WTC11 (cell line): ENCODE data around the gene CAPZA3.

ENCODE experiments used
- CTCF ChIP-seq: fragments of 200-600 bp; IDR thresholded peaks from 2 replicates; pipeline ENCODE4 v1.8.0; 2022; ENCODE audit warnings: antibody characterized with exemption
- ELF4 ChIP-seq: sonication (generic); formaldehyde crosslinking; IDR thresholded peaks from 2 replicates; pipeline ENCODE4 v1.8.1; 2022; ENCODE audit warnings: low read depth, mild to moderate bottlenecking, moderate library complexity, missing genetic modification reagents
- PREB ChIP-seq: sonication (generic); formaldehyde crosslinking; IDR thresholded peaks from 2 replicates; pipeline ENCODE4 v1.8.1; 2022; ENCODE audit warnings: mild to moderate bottlenecking, missing genetic modification reagents, moderate library complexity, borderline replicate concordance
- ZNF281 ChIP-seq: sonication (generic); formaldehyde crosslinking; IDR thresholded peaks from 2 replicates; pipeline ENCODE4 v1.8.0; 2023; ENCODE audit warnings: mild to moderate bottlenecking, missing genetic modification reagents

- TF ChIP-seq ELF4 (no peak), CTCF (no peak), ZNF281 (CRISPR knock-in tag) (no peak), PREB (CRISPR knock-in tag) (no peak)
Observed at GRCh38 chr12:18752280-18752920, 14.5 kb downstream of the CAPZA3 start.
